GM18519 (cell line): ENCODE measurements around the gene RPL3.

ENCODE experiments used
- ATAC-seq: cut with Tn5 transposase; IDR thresholded peaks from one replicate; pipeline ENCODE4 v1.9.1; 2021; ENCODE audit warnings: mild to moderate bottlenecking, moderate library complexity; ENCODE audit not compliant: unreplicated experiment, low FRiP score

RPL3 gene

GRCh38 chr22:39301108-39301507, 18.3 kb downstream of the RPL3 start:
- no peak for ATAC-seq

GRCh38 chr22:39300186-39300830, 19.1 kb downstream of the RPL3 start:
- ATAC-seq: no peak

DNA sequence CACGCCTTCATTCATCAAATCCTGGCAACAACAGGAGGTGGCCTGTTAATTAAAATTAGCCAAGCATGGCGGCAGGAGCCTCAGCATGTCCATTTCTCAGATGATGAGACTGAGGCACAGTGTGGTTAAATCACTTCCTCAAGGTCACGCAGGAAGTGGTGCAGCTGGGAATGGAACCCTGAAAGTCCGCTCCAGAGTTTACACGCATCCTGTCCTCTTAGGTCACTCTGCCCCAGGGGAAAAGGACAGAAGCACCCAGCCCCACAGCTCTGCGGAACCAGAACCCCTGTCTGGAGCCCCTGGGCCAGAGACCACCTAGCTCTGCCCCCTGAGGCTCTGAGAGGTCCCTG, 19.6 kb downstream of the RPL3 start:
- no peak for ATAC-seq

GRCh38 chr22:39298241-39298987, 21.0 kb downstream of the RPL3 start:
- no peak for ATAC-seq

DNA sequence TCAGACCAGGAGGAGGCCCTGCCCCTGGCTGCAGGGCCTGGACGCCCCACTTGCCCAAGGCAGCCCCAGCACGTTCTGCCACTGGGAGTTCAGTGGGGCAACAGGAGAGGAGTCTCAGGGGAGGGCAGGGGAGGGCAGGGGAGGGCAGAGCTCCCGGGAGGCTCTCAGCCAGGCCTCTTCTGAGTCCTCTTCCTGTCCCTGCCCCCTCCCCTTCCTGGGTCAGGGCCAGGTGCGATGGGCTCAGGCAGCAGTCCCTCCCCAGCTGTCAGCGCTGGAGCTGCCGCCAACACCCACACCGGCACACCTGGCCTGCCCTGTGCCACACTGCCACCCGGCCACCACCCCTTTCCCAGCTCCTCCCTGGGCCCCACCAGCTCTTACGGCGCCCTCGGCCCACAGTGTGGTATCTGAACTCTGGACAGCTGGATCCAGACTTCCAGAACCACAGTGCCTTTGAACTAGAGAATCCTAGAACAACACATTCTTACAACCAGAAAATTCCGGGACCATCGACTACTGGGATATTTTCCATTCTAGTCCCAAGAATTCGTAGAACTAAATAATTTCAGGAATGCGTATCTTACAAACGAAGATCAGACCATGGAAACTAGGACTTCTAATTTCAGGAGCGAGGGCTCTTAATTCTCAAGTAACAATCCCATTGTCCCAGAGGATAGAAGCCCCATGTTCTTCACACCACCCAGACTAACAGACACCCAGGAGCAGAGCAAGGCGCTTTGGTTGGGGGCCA, 21.8 kb downstream of the RPL3 start:
- no peak for ATAC-seq

GRCh38 chr22:39296981-39297489, 22.4 kb downstream of the RPL3 start:
- no peak for ATAC-seq

DNA sequence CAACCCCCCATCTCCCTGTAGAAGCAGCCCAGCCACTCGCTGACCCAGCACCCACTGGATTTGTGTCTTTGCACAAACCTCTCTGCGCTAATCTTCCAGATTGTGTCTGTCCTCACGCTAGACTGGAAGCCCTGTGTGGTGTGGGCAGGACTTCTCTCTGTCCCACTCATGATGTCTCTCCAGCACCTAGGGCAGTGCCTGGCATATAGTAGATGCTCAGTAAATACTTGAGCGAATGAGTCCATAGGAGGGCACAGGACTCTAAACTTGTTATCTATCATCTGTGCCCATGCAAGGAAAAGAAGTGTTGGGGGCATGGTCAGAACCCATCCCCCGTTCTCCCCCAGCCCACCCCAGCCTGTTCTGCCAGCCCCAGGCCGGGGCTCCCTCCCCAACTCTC, 22.9 kb downstream of the RPL3 start:
- no peak for ATAC-seq

DNA sequence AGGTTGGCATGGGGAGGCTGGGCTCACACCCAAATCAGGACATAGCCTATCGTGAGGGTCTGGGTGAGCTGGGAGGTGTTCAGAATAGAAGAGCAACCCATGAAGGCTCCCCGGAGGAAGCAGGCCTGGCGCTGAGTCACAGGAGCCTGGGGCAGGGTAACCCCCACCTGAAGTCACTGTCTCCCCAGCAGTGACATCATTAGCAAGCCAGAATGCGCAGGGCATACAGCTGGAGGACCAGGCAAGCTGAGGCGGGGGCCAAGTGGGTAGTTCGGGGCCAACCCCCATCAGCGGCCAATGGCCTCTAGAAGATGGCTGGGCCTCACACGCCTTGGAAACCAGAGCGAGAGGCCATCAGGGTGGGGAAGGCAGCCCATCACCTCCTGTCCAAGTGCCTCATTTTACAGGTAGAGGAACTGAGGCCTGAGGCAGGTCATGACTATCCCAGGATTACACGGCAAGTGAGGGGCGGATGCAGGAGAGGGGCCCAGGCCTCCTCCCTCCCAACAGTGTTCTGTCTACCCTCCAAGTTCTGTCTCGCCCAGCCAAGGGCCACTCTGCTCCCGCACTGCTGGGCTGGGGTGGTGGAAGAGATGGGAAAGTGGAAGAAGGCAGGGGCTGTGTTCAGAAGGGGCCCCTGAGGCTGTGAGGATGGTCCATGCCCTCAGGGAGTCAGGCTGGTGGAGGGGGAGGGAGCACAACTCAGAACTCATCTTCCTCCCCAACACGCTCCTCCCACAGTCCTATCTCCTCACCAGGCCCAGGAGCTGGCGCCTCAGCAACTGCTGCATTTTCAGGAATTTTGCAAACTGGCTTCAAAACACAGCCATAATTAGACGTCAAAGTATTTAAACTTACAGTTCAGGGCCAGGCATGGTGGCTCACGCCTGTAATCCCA, 24.6 kb downstream of the RPL3 start:
- no peak for ATAC-seq

GRCh38 chr22:39293766-39294368, 25.6 kb downstream of the RPL3 start:
- ATAC-seq: no peak

- ATAC-seq: no peak
Measured at GRCh38 chr22:39292561-39293074, 26.8 kb downstream of the RPL3 start.

GRCh38 chr22:39292031-39292462, 27.4 kb downstream of the RPL3 start:
- no peak for ATAC-seq

- no peak for ATAC-seq
Measured at GRCh38 chr22:39291523-39291922, 27.9 kb downstream of the RPL3 start.

DNA sequence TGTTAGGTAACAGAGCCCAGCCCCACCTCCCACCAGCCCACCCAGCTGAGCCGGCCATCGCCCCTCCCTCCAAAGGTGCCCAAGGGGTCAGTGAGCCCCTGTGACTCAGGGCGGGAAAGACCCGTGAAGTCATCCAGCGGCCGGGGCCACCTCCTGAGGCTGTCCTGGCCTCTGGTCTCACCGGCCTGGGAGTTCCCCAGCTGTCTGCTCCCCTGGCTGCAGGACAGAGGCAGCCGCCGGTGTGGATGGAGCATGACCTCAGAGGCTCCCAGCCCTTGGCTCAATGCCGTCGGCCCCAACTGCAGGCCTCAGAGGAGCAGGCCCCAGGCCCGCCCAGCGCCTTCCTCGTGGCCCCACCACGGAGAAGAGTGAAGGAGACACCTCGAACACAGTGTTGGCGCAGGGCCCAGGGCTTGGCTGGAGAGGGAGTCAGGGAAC, 28.7 kb downstream of the RPL3 start:
- no peak for ATAC-seq

- no peak for ATAC-seq
Measured at GRCh38 chr22:39289975-39290720, 29.3 kb downstream of the RPL3 start.

DNA sequence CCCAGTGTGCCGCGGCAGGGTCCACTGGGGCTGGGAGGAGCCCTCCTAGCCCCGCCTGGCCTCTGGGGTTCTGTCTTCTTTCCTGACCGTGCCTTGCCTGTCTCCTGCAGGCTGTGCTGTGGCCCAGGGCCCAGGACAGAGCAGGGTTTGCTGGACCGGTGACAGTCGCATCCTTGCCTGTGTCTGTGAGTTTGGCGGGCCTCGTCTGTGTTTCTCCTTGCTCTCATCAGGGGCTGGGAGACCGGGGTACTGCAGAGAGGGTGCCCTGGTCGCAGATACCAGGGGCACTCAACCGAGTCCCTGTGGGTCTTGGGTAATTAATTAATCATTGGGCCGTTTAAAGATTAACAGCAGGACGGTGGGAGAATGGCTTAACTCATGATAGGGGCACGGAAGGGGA, 29.9 kb downstream of the RPL3 start:
- ATAC-seq: no peak

DNA sequence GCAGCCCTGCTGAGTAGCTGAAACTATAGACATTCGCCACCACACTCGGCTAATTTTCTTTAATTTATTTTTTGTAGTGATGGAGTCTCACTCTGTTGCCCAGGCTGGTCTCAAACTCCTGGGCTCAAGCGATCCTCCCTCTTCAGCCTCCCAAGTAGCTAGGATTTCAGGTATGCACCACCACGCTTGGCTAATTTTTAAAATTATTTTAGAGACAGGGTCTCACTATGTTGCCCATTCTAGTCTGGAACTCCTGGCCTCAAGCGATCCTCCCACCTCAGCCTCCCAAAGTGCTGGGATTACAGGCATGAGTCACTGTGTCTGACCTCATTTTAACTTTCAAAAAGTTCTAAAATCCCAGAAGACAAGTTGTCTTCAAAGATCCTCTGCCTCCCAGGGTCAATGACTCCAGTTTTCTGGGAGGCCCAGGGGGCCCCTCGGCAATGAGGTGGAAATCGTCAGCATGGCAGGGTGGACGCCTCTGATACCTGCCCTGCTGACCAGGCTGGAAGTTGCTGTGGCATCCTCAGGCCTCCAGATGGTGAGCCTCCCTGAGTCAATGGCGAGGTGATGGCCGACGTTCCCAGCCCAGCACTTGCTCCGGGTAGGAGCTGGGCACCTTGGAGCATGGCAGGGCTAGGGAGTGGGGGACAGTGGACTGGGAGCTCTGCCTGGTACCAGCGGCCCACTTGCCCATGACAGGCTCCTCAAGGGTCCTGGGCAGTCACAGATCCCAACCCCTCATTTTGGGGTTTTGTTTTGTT, 31.1 kb downstream of the RPL3 start:
- ATAC-seq: no peak

DNA sequence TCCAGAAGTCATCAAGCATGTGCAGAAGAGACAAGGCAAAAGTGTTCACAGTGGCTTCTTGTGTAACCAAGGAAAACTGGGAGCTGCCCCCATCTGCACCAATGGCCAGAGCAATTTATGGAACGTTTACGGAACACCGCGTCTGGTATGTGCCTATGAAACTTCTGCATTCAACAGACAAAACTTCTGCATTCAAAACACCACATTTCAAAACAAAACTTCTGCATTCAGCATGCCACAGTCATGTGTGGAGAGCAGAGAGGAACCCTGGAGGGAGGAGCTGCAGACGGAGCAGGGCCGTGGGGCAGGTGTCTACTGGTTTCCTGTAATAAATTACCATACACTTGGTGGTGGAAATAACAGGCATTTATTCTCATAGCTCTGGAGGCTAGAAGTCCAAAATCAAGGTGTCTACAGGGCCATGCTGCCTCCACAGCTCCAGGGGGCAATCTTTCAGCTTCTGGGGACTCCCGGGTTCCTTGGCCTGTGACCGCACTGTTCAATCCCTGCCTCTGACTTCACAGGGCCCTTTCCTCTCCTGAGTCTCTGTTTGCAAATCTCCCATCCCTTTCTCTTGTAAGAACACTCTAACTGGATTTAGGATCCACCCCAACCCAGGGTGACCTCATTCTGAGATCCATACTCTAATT, 32.2 kb downstream of the RPL3 start:
- ATAC-seq: no peak

- ATAC-seq: no peak
Measured at GRCh38 chr22:39284983-39285382, 34.4 kb downstream of the RPL3 start.
